ENCODE measurements around the gene FXYD5. TPM values are rescaled to one million over a fixed set of nuclear protein-coding genes. Genes with fewer than 3 reads are reported as not detected.

FXYD5 gene
- total RNA-seq, 4 donors from 2014 or later, result 6.0 to 67.7 (median 22.2) TPM

DNA sequence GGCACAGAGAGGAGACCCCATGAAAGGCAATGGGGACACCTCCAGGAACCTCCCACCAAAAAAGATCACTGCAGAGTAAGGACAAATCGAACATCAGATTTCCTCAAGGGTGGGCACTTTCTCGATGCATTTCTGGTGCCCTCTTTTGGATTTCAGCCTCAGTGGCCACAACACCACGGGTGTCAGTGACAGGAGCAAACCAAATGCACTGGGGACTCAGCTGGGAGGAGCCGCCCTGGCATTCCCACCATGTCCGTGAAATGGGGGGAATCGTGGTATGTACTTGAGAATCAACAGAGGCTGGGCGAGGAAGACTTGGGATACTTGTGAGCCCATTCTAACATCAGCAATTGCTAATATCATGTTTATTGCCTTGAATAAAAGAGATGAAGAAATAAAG, 57.7 kb downstream of the FXYD5 start:
- Histone ChIP-seq H3K4me3 (no peak overlapping the region), H3K27ac (peak overlapping the region; percentile 61 to 80 (median 76)), H3K27me3 (no peaks in the 10 kb centered on the region), H3K9me3 (no peaks in the 10 kb centered on the region), H3K4me1 (peaks cover 3 to 35% (median 27%) of the 10 kb centered on the region in 4 donors), H3K36me3 (no peaks in the 10 kb centered on the region)
- no peak for DNase-seq
- no peak for TF ChIP-seq POLR2A (IDR thresholded peaks at IDR 0.05)
- TF ChIP-seq, protein P1, sequence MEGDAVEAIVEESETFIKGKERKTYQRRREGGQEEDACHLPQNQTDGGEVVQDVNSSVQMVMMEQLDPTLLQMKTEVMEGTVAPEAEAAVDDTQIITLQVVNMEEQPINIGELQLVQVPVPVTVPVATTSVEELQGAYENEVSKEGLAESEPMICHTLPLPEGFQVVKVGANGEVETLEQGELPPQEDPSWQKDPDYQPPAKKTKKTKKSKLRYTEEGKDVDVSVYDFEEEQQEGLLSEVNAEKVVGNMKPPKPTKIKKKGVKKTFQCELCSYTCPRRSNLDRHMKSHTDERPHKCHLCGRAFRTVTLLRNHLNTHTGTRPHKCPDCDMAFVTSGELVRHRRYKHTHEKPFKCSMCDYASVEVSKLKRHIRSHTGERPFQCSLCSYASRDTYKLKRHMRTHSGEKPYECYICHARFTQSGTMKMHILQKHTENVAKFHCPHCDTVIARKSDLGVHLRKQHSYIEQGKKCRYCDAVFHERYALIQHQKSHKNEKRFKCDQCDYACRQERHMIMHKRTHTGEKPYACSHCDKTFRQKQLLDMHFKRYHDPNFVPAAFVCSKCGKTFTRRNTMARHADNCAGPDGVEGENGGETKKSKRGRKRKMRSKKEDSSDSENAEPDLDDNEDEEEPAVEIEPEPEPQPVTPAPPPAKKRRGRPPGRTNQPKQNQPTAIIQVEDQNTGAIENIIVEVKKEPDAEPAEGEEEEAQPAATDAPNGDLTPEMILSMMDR (IDR thresholded peaks at IDR 0.05), result no peak

DNA sequence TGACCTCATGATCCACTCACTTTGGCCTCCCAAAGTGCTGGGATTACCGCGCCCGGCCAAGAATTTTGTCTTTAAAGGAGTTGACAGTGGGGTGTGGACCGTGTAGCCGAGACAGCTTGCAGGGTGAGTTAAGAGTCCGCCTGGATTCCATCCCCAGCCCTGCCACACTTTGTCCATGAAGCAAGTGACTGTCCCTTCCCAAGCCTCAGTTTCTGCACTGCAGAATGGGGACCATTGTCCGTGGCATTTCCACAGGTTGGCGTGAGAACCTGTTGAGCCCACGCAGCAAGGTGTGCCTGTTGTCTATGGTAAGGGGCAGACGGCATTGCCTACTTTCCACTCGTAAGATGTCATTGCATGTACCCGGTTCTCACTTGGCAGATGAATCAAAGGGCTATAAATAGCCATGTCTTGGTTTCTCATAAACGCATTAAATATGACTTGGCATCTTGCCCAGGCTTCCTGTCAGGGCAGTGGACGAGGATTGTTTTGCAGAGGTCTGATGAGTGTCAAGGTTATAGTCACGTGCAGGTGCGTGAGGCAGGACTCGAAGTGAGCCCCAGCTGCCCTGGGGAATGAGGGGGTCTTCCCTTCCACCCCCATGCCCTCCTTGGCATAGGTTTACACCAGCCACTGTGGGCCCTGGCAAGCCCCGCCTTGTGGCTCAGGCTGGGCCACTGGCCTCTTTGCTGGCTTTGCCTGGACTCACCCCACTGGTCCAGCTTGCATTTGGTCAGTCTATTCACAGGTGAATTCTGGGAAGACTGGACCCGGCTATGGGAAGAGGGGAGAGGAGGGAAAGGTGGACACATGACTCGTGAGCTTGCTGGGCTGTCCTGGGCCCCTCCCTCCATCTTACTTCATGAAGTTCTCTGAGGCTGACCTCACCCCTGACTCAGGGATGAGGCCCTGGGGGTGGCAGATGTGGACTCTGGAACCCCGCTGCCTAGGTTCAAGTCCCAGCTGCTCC, 59.4 kb downstream of the FXYD5 start:
- no peak overlapping the region for H3K4me3 ChIP-seq
- H3K9me3 ChIP-seq, result no peaks in the 10 kb centered on the region
- peak overlapping the region; percentile 76 to 88 (median 80) for H3K27ac ChIP-seq
- no peaks in the 10 kb centered on the region for H3K36me3 ChIP-seq
- H3K27me3 ChIP-seq, result no peaks in the 10 kb centered on the region
- peak in 1 of 2 donors; percentile 35 for TF ChIP-seq POLR2A (IDR thresholded peaks at IDR 0.05)
- TF ChIP-seq, protein P1 (IDR thresholded peaks at IDR 0.05), result no peak
- H3K4me1 ChIP-seq, result peaks cover 3 to 32% (median 23%) of the 10 kb centered on the region in 4 donors
- peak; percentile 70 to 94 (median 92) for DNase-seq

DNA sequence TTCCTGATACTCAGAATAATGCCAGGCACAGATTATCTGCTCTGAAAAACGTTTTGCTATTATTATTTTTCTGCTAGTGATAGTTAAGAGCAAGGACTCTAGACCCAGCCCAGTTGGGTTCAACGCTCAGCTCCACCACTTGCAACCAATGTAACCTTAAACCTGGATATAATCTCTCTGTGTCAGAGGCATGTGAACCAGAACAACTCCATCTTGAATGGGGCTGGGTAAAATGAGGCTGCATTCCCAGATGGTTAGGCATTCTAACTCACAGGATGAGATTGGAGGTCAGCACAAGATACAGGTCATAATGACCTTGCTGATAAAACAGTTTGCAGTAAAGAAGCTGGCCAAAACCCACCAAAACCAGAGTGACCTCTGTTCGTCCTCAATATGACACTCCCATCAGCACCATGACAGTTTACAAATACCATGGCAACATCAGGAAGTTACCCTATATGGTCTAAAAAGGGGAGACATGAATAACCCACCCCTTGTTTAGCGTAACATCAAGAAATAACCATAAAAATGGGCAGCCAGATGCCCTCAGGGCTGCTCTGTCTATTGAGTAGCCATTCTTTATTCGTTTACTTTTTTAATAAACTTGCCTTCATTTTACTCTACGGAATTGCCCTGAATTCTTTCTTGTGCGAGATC, 60.4 kb downstream of the FXYD5 start:
- TF ChIP-seq POLR2A (IDR thresholded peaks at IDR 0.05), result no peak
- TF ChIP-seq, protein P1 (IDR thresholded peaks at IDR 0.05), result no peak
- no peak for DNase-seq
- Histone ChIP-seq H3K27me3 (no peaks in the 10 kb centered on the region), H3K4me1 (peaks cover 3 to 32% (median 23%) of the 10 kb centered on the region in 4 donors), H3K27ac (peak overlapping the region; percentile 76 to 88 (median 80)), H3K9me3 (no peaks in the 10 kb centered on the region), H3K36me3 (no peaks in the 10 kb centered on the region), H3K4me3 (no peak overlapping the region)

DNA sequence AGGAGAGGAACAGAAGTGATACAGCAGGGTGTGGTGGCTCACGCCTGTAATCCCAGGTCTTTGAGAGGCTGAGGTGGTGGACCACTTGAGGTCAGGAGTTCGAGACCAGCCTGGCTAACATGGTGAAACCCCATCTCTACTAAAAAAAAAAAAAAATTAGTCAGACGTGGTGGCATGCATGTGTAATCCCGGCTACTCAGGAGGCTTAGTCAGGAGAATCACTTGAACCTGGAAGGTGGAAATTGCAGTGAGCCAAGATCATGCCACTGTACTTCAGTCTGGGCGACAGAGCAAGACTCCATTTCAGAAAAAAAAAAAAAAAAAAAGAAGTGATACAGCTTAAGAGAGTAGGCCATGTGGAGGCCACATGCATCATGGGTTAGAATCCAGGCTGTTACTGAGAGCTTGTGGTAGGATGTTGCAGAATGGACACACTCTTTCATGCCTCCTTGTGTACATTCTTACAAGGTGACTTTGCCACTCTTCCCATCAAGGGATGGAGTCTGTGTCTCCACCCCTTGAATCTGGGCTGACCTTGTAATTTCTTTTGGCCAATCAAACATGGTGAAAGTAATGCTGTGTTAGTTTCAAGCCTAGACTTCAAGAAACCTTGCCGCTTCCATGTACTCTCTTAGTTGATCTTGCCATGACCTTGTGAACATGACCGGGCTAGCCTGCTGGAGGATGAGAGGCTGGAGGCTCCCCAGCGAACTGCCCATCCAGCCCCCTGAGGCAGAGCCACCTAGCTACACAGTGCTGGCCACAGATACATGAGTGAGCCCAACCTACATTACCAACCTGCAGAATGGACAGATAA, 61.7 kb downstream of the FXYD5 start:
- no peak overlapping the region for H3K4me3 ChIP-seq
- H3K9me3 ChIP-seq, result no peaks in the 10 kb centered on the region
- TF ChIP-seq POLR2A (IDR thresholded peaks at IDR 0.05), result no peak
- TF ChIP-seq, protein P1 (IDR thresholded peaks at IDR 0.05), result no peak
- peaks cover 3 to 32% (median 20%) of the 10 kb centered on the region in 4 donors for H3K4me1 ChIP-seq
- no peaks in the 10 kb centered on the region for H3K36me3 ChIP-seq
- peak overlapping the region in 1 of 4 donors; percentile 79 for H3K27ac ChIP-seq
- DNase-seq, result no peak
- no peaks in the 10 kb centered on the region for H3K27me3 ChIP-seq

Measured in Peyer's patch (tissue), 4 donors.